Pulmonary artery endothelial cell (primary cell): ENCODE measurements around the gene TARS1. TPM values are rescaled to one million over a fixed set of nuclear protein-coding genes. Genes with fewer than 3 reads are reported as not detected.

Source experiments
- DNase-seq: peaks from one replicate; pipeline ENCODE4 v3.0.0-alpha.2; 2011; ENCODE audit warnings: low read depth, low spot score
- total RNA-seq: library from RNA; depleted of rRNA; stranded (reverse); fragments of >200 nt; gene quantifications from 2 replicates; pipeline ENCODE4 v1.2.3, GENCODE V29; 2014

The TARS1 gene
- total RNA-seq, 1 donor from 2014 or later: 242 TPM

DNA sequence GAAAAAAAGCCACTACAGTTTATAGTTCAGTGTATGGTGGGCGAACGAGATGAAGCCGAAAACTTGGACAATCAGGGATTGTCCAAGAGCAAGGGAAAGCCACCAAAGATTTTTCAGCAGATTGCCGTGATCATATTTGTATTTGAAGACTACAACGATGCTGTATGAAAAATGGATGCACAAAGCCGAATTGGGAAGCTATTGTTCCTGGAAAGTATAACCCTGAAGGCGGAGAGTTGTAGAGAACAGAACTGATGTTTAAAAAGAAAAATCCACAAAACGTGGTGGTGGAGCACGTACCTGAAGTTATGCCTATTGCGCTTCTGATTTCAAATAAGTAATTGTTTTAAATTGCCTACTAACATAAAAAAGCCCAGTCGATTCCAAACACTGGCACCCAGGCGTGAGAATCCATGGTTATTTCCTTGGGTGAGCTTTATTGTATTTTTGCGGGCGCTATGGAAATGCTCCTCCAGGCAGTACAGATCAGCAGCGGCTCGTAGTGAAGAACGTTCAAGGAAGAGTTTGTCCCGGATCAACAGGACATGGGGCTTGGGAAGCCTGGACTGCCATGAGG, 772 bp upstream of the TARS1 start:
- DNase-seq: no peak

DNA sequence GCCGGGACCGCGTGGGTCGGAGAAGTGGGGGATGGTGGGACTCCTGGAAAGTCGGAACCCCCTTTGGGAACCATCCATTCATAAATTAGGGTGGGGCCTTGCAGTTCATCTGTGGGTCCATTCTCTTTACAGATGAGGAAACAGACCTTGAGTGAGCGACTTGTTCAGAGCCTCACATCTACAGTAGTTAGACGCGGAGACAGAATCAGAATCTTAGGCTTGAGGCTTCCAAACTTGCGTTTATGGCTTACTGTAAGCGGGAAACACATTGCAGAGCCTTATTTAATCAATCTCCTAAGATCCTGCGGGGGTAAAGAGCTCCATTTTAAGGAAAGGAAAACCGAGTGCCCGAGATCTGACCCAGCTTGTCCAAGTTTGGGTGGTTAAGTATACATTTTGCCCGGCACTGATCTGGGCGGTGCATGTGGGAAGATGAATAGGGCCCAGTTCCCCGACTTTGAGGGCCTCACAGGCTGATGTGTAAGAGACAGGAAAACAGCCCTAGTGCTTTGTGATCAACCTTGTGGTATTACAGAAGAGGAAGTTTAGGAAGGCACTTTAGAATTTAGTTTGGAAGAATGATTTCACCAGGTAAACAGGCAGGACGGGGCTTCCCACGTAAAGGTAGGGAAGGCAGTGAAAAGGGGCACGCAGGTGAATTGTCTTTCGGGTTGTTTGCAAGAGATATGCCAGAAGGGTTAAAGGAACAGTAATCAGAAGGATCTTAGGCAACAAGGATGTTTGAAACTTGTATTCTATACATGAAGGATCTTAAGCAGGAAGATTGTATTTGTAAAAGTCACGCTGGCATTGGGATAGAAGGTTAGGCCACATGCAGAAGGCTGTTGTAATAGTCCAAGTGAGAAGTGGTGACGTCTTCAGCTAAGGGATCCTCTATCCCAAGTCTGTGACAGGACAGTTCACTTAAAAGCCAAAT, 744 bp downstream of the TARS1 start:
- no peak for DNase-seq

DNA sequence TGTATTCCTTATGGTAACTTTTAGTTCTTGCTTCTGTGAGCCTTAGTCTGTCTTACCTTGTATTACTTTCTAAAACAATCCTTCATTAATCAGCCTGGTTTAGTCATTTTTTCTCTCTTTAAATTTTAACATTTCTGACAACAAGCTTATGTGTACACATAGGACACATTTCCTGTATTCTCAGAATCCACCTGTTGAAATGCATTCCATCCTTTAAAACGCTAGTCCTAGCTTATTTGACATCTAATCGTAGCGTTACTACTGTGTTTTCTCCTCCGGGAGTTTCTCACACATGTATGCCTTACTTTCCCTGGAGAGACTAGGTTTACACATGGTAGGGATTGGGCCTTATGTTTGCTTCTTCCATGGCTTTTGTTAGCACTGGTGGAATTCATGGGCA, 3.8 kb downstream of the TARS1 start:
- DNase-seq: no peak

DNA sequence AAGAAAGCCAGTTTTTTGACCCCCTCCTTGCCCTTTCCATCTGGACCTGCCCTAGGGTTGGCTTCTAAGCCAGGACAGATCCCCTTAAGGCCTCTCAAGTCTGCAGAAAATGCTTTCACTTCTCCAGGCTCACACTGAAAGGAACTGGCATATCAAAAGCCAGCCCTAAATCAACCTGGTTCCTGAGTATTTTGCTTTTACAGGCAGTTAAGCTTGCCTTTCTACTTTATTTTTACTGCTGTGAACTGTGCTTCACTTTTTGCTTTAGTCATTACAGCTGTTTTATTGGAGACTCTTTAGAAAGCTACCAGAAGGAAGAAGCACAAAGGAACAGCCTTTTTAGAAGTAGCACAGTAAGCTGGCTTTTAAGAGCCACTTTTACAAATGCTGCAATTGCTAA, 5.0 kb downstream of the TARS1 start:
- DNase-seq: no peak

DNA sequence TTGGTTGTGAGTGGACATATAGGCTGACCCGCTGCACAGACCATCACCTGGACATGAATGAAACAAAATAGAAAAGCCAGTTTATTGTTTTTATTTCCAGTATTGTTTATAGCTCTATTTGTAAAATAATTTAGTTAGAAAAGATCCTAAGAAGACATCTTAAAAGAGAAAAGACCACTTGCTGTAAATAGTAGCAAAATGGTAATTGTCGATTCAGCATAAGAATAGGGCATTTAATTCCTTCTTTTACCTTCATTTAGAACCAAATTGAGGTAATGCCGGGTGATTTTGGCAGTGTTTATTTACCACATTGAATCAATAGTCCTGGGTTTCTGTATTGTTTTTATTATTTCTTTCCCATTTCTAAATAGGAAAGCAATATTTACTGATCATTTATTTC, 7.4 kb downstream of the TARS1 start:
- DNase-seq: no peak

DNA sequence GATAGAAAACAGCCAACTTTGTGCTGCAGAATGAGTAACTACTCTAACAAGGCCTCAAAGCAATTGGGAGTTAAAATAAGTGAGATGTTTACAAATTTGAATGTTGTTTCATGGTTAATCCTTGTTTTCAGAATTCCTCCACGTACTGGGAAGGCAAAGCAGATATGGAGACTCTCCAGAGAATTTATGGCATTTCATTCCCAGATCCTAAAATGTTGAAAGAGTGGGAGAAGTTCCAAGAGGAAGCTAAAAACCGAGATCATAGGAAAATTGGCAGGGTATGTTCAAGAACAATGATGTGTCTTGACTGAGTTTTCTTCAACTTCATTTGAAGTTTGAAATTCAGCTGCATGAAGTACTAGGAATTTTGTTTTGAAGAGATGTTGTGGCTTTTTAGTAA, 16.4 kb downstream of the TARS1 start:
- no peak for DNase-seq

DNA sequence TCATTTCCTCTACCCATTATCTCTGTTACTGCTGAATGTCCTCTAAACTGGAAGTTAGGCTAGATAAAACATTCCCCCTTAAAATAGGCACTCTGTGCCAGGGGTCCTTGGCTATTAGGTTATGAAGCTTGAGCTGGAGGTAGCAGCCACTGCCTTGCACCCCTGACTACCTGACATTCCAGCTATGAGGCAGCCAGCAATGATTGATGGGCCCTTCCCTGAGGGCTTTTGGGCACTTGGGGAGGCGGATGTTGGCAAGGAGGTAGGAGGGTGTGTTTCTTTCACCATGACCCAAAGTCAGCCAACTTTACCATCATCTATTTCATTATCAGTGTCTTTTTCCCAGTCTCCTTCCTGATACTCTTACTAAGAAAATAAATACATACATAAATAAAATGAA, 17.1 kb downstream of the TARS1 start:
- no peak for DNase-seq

DNA sequence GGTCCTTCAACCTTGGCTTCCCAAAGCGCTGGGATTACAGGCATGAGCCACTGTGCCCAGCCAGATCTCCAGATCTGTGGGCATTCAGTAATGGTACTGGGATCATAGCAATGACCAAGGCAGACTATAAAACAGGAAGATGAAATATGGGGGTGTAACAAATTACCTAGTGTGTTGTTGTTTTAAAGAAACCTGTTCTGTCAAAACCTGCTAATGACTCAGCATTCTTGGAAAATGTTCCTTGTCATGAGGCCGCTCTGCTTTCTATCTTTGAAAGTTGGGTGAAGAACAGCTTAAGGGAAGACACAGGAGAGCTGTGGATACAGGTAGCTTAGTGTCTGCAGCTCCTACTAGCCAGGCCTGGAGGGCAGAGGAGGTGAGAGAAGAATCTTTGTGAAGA, 19.4 kb downstream of the TARS1 start:
- DNase-seq: no peak

DNA sequence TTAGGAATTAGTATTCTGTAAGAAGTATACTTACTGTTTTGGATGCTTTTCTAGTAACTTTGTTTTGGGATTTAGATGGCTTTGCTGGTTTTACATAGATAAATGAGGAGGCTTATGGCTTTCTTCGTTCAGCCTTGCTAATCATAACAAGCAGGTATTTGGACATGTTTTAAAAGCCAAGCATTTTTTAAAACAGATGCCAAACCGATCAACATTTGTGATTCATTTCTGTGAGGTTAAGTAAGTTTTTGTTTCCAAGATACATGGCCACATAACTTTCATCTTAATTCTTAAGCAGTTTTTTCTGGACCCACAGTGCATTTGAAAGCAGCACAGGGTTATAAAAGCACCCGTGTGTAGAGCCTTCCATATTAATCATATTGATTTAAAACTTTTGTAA, 21.7 kb downstream of the TARS1 start:
- DNase-seq: no peak

DNA sequence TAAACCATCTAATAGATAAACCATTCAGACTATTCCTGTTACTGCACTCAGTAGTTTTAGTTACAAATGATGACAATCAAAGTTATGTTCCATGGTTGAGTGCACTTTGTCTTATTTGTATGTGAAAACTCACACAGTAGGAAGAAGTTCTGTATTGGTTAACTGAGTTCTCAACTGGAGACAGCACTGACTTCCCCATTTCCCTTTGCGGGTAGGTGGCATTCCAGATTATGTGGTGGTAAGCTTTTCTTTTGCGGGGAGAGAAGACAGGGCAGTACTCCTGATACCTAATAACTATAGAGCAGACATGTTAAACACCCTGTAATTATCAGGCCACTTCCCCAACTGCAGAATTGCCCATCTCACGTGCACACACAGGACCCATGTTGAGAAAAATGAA, 24.4 kb downstream of the TARS1 start:
- no peak for DNase-seq

DNA sequence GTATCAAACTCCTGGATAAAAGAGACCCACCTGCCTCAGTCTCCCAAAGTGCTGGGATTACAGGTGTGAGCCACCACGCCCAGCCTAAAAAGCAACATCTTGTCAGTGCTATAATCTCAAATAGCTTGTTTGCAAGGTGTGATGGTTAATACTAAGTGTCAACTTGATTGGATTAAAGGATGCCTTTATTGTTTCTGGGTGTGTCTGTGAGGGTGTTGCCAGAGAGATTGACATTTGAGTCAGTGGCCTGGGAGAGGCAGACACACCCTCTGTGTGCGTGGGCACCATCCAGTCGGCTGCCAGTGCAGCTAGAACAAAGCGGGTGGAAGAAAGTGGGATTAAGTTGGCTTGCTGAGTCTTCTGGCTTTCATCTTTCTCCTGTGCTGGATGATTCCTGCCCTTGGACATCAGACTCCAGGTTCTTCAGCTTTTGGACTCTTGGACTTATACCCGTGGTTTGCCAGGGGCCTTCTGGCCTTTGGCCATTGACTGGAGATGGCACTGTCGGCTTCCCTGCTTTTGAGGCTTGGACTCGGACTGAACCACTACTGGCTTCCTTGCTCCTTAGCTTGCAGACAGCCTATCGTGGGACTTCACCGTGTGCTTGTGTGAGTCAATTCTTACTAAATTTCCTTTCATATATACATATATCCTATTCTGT, 28.1 kb downstream of the TARS1 start:
- DNase-seq: no peak

DNA sequence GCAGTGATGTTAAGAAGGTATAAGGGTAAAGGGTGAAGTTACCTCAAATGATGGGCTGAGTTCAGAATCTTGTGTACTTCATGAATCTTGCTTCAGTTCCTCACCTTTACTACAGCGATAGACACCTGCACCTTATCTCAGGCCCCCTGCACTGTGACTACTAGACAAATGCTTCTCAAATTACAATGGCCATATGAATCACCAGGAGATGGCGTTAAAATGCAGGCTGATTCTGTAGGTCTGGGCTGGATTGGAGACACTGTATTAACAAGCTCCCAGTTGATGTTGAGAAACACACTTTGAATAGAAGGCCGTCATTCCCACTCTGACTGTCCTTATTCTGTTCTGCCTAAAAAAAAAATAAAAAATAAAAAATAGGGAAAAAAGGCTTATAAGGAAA, 29.8 kb downstream of the TARS1 start:
- no peak for DNase-seq

DNA sequence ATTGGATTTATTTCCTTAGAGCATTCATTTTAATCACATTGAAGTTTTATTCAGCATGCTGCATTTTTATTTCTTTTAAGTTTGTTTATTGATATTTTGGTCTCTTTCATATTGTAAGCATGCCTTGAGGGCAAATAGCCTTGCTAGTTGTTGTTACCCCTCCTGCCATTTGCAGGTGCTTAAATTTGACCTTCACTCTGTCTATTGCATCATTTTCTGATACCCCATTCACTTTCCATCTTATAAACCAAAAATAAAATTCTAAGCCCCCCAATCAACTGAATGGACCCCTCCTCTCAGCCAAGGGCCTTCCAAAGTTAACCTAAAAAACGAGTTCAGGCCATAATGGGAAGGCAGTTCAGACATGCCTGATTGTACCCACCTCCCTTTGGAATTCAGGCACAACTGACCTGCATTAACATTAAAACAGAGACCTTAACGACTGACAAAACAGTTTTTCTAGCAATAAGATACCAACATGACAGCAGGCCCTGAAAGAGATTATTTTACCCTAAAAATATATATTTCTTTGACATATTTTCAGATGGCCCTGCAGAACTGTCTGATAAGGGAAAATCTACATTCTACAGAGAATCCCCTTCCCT, 32.1 kb downstream of the TARS1 start:
- DNase-seq: no peak

DNA sequence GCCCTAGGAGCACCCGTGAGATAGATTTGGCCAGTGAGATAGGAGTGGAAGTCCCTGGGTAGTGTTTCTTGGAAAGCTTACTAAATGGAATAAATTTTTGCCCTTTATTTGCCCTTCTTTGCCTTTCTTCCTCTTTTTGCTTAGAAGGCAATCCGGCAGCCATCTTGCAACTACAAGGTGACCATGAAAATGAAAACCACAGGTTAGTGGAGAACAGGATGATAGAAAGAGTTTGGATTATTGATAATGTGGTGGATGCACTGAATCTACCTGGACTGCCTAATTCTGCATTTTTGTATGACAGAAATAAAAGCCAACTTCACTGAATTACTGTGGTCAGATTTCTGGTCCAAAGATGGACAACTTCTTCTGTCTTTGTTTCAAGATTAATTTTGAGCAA, 33.2 kb downstream of the TARS1 start:
- DNase-seq: no peak

DNA sequence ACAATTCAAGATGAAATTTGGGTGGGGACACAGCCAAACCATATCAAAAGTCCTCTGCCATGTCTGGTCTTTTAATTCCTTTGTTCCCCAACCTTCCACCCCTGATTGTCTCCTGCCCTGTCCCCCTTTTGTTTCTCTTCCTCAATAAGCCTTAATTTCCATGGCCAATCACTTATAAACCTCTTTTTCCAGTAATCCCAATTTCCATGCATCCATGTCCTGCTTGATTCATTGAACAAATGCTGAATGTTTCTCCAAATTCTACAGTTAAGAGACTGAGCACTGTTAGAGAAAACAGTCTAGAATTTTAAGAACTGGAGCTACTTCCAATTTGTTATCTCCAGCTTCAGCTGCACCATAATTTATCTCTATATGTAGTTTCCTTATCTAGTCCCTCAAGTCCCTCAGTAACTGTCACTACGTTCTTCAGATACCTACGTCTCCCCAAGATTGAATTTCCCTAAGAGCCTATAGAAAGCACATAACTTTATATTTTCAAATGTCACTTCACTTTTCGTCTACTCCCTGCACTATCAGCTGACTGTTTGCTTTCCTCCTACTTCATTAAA, 34.2 kb downstream of the TARS1 start:
- DNase-seq: no peak

DNA sequence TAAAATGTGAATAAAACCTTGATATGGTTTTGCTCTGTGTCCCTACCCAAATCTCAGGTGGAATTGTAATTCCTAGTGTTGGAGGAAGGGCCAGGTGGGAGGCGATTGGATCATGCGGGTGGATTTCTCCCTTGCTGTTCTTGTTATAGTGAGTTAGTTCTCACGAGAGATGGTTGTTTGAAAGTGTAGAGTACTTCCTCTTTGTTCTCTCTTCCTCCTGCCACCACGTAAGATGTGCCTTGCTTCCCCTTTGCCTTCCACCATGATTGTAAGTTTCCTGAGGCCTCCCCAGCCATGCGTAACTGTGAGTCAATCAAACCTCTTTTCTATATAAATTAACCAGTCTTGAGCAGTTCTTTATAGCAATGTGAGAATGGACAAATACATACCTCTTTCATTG, 34.9 kb downstream of the TARS1 start:
- no peak for DNase-seq

DNA sequence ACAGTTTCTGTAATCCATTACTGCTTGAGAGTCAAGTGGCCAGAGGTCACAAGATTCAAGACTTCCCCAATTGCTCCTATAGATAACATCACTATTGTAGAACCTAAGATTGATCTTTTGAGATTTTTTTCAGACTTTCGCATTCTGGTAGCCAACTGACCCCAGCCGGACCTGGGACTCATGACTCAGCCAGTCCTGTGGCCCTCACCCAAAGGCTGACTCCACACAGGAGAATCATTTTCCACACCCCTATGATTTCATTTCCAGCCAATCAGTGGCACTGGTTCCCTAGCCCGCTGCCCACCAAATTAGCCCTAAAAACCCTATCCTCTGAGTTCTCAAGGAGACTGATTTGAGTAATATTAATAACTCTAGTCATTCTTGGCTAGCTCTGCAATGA, 36.2 kb downstream of the TARS1 start:
- no peak for DNase-seq

DNA sequence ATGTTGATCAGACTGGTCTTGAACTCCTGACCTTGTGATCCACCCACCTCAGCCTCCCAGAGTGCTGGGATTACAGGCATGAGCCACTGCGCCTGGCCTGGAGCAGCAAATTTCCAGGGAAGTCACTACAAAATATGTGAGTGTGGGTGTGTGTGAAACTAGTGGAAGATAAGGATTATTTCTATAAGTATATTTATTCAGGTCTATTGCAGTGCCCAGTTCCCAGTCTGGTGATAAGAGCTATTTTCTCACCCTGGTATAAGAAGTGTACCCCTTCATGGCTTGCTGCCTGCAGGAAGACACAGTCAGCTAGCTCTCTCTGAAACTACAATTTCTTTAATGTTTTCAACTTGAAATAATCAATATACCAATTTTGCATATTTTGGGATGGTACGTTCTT, 37.1 kb downstream of the TARS1 start:
- DNase-seq: no peak

DNA sequence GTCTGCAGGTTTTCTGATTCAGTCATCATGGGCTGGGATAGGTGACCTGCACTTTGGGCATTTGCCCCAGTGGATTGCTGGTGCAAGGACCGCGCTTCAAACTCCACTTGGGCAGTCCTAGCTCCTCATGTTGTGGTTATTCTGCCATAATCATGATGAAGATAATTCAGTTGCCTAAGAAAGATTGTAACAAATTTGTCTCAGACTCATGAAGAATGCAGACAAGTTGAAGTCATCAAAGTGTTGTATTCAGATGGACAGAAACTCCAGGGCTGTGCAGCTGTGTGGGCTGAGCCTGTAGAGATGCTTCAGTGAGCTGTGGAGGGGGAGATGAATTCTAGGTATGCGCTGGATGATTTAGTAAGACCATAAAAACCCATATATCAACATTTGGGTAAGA, 38.5 kb downstream of the TARS1 start:
- no peak for DNase-seq

DNA sequence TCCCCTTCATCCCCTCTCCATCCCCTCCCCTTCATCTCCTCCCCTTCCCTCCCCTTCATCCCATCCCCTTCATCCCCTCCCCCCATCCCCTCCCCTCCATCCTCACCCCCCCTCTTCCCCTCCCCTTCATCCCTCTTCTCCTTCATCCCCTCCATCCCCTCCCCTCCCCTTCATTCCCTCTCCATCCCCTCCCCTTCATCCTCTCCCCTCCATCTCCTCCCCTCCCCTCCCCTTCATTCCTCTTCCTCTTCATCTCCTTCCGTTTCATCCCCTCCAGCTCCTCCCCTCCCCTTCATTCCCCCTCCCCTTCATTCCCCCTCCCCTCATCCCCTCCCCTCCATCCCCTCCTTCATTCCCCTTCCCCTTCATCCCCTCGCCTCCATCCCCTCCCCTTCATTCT, 40.1 kb downstream of the TARS1 start:
- no peak for DNase-seq

DNA sequence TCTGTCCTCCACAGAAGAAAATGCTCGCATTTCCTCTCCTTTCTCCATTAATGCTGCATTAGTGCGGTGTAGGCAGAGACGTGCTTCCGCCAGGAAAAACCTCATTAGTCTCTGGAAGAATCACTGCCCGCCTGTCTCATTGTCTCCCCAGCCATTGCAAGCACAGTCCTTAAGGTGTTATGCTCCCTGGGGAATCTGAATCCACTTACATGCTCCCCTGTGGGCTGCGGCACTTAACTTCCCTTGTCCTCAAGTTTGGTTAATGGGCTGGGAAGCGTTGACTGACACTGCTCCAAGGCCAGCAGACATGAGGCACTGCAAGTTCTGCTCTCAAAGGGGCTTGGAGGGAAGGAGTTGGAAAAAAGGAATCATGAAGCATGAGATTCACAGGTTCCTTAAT, 41.6 kb downstream of the TARS1 start:
- DNase-seq: no peak

DNA sequence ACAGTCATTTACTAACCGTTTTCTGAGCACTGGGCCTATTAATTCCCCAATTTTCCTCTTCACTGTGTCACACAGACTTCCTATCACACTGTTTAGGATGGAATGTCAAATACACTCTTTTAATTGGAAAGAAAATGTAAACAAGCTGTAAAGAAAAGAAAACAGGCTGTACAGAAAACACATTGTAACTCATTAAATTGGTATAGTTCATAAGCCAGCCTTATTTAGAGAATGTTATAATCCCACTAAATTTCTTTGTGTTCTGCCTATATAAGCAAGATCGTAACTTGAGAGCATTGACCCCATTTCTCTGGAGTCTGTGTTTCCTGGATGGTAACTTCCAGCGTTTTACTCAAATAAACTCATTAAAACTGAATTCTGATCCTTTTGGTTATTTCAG, 46.5 kb downstream of the TARS1 start:
- DNase-seq: no peak
